ENCODE results near the gene FAM177A1. TPM values are rescaled to one million over a fixed set of nuclear protein-coding genes. Genes with fewer than 3 reads are reported as not detected.

Gene FAM177A1
- total RNA-seq, 2 donors from 2014 or later: 53.6 to 62.7 TPM

- Mint-ChIP-seq H3K4me1 (ENCODE audit: low read depth) (peaks cover 75% of the 10 kb centered on the region), H3K27ac (peak overlapping the region; percentile 98), H3K27me3 (ENCODE audit: low read depth) (no peaks in the 10 kb centered on the region), H3K4me3 (peak overlapping the region; percentile 94), H3K36me3 (ENCODE audit: insufficient read depth in 2 of 2) (peaks cover 12 to 16% of the 10 kb centered on the region in 2 donors), H3K9me3 (no peaks in the 10 kb centered on the region)
- DNase-seq: peak; percentile 7 to 11
- no peak for ATAC-seq (replicated peaks in 1 of 2)
Observed at GRCh38 chr14:35121026-35121886, 75.2 kb downstream of the FAM177A1 start.

GRCh38 chr14:35121887-35122695, 76.0 kb downstream of the FAM177A1 start, which contains the start of the genes PPP2R3C and PRORP:
PPP2R3C (minus strand) TSS chr14:35121990; CDS start chr14:35121959, 31 bp downstream.
PRORP (plus strand) TSS chr14:35122552; CDS start chr14:35123246, 694 bp downstream.
- DNase-seq (peak; percentile 87 to 92), ATAC-seq (replicated peaks in 1 of 2) (peak; percentile 89 to 90)
- Mint-ChIP-seq H3K9me3 (no peaks in the 10 kb centered on the region), H3K27ac (peak within 1 kb of the TSS; percentile 98), H3K4me3 (peak within 1 kb of the TSS; percentile 94), H3K36me3 (ENCODE audit: insufficient read depth in 2 of 2) (peaks cover 10 to 16% of the 10 kb centered on the region in 2 donors), H3K27me3 (ENCODE audit: low read depth) (no peaks in the 10 kb centered on the region), H3K4me1 (ENCODE audit: low read depth) (peaks cover 72% of the 10 kb centered on the region)

GRCh38 chr14:35122696-35123387, 76.8 kb downstream of the FAM177A1 start:
- Mint-ChIP-seq H3K36me3 (ENCODE audit: insufficient read depth in 2 of 2) (peaks cover 8 to 16% of the 10 kb centered on the region in 2 donors), H3K4me1 (ENCODE audit: low read depth) (peaks cover 69% of the 10 kb centered on the region), H3K9me3 (no peaks in the 10 kb centered on the region), H3K4me3 (peak overlapping the region; percentile 94), H3K27me3 (ENCODE audit: low read depth) (no peaks in the 10 kb centered on the region), H3K27ac (peak overlapping the region; percentile 98)
- DNase-seq (peak in 1 of 2 donors; percentile 25), ATAC-seq (replicated peaks in 1 of 2) (no peak)

GRCh38 chr14:35123388-35123703, 77.3 kb downstream of the FAM177A1 start:
- no peaks in the 10 kb centered on the region for H3K27me3 Mint-ChIP-seq (ENCODE audit: low read depth)
- H3K4me1 Mint-ChIP-seq (ENCODE audit: low read depth): peaks cover 69% of the 10 kb centered on the region
- no peaks in the 10 kb centered on the region for H3K9me3 Mint-ChIP-seq
- no peak for ATAC-seq (replicated peaks in 1 of 2)
- peaks cover 8 to 20% of the 10 kb centered on the region in 2 donors for H3K36me3 Mint-ChIP-seq (ENCODE audit: insufficient read depth in 2 of 2)
- H3K4me3 Mint-ChIP-seq: peak overlapping the region; percentile 94
- DNase-seq: no peak
- peak overlapping the region; percentile 98 for H3K27ac Mint-ChIP-seq

GRCh38 chr14:35124127-35124526, 78.1 kb downstream of the FAM177A1 start:
- peak overlapping the region; percentile 98 for H3K27ac Mint-ChIP-seq

More at GRCh38 chr14:35124127-35124526, 78.1 kb downstream of the FAM177A1 start:
- peak overlapping the region; percentile 94 for H3K4me3 Mint-ChIP-seq
- DNase-seq (no peak), ATAC-seq (replicated peaks in 1 of 2) (no peak)
- H3K27me3 Mint-ChIP-seq (ENCODE audit: low read depth): no peaks in the 10 kb centered on the region
- H3K9me3 Mint-ChIP-seq: no peaks in the 10 kb centered on the region
- H3K36me3 Mint-ChIP-seq (ENCODE audit: insufficient read depth in 2 of 2): peaks cover 10 to 25% of the 10 kb centered on the region in 2 donors
- H3K4me1 Mint-ChIP-seq (ENCODE audit: low read depth): peaks cover 68% of the 10 kb centered on the region

Other genes starting within 250 kb of the FAM177A1 start
- 10 to 100 TPM; 44.4 to 57.2 TPM for gene BAZ1A, start 170.9 kb upstream of the FAM177A1 start, total RNA-seq
- gene SRP54, start 63.3 kb upstream of the FAM177A1 start, total RNA-seq: 10 to 100 TPM; 81.6 to 84.3 TPM
- gene PPP2R3C, start 75.7 kb downstream of the FAM177A1 start, total RNA-seq: 10 to 100 TPM; 66.5 to 83.7 TPM
- gene PRORP, start 76.3 kb downstream of the FAM177A1 start, total RNA-seq: 10 to 100 TPM; 33.0 to 36.0 TPM
- 100 to 1,000 TPM; 325 to 349 TPM for gene PSMA6, start 246.1 kb downstream of the FAM177A1 start, total RNA-seq